MM.1S (cell line): ENCODE measurements around the gene GOLPH3.

Experiments
- DNase-seq: peaks from one replicate; pipeline ENCODE4 v3.0.0-alpha.2; 2015
- H2AFZ ChIP-seq: fragments of 300-600 bp; sonication (generic); 2 replicates; pipeline ENCODE4 v1.6.0; 2016; ENCODE audit warnings: antibody characterized with exemption, low read length
- H3F3A ChIP-seq: fragments of 300-600 bp; sonication (generic); 2 replicates; pipeline ENCODE4 v1.6.1; 2016; ENCODE audit warnings: mild to moderate bottlenecking, antibody characterized with exemption, low read length, moderate library complexity, mixed read lengths; ENCODE audit not compliant: insufficient read depth
- H3K27ac ChIP-seq: fragments of 300-600 bp; sonication (generic); 2 replicates; pipeline ENCODE4 v1.5.1; 2016; ENCODE audit warnings: mild to moderate bottlenecking, low read length
- H3K27me3 ChIP-seq: fragments of 300-600 bp; sonication (generic); replicated peaks from 2 replicates; pipeline ENCODE4 v1.6.0; 2016; ENCODE audit warnings: low read length; ENCODE audit not compliant: insufficient read depth
- H3K36me3 ChIP-seq: fragments of 300-600 bp; sonication (generic); replicated peaks from 2 replicates; pipeline ENCODE4 v1.6.1; 2016; ENCODE audit warnings: mild to moderate bottlenecking, low read length, mixed read lengths; ENCODE audit not compliant: insufficient read depth
- H3K4me1 ChIP-seq: fragments of 300-600 bp; sonication (generic); 2 replicates; pipeline ENCODE4 v1.6.1; 2016; ENCODE audit warnings: low read length, mixed read lengths
- H3K4me2 ChIP-seq: fragments of 300-600 bp; sonication (generic); 2 replicates; pipeline ENCODE4 v1.6.0; 2016; ENCODE audit warnings: low read depth, low read length
- H3K4me3 ChIP-seq: fragments of 300-600 bp; sonication (generic); 2 replicates; pipeline ENCODE4 v1.5.1; 2016; ENCODE audit warnings: low read length, mixed read lengths
- H3K79me2 ChIP-seq: fragments of 300-600 bp; sonication (generic); 2 replicates; pipeline ENCODE4 v1.6.1; 2016; ENCODE audit warnings: mixed run types, low read length, mixed read lengths
- H3K9ac ChIP-seq: fragments of 300-600 bp; sonication (generic); 2 replicates; pipeline ENCODE4 v1.6.1; 2016; ENCODE audit warnings: low read length, mixed read lengths
- H3K9me2 ChIP-seq: fragments of 300-600 bp; sonication (generic); replicated peaks from 2 replicates; pipeline ENCODE4 v1.6.1; 2016; ENCODE audit warnings: mild to moderate bottlenecking, low read length, mixed read lengths; ENCODE audit not compliant: insufficient read depth
- H3K9me3 ChIP-seq: fragments of 300-600 bp; sonication (generic); replicated peaks from 2 replicates; pipeline ENCODE4 v1.6.1; 2016; ENCODE audit warnings: mild to moderate bottlenecking, low read length, mixed read lengths; ENCODE audit not compliant: insufficient read depth
- H4K20me1 ChIP-seq: fragments of 300-600 bp; sonication (generic); 2 replicates; pipeline ENCODE4 v1.6.1; 2016; ENCODE audit warnings: mild to moderate bottlenecking, low read length, moderate library complexity, mixed read lengths; ENCODE audit not compliant: insufficient read depth
- CTCF ChIP-seq: fragments of 300-600 bp; sonication (generic); IDR thresholded peaks from 2 replicates; pipeline ENCODE4 v1.5.1; 2016; ENCODE audit warnings: antibody characterized with exemption, low read length, mixed read lengths
- EZH2 ChIP-seq: fragments of 300-600 bp; sonication (generic); optimal IDR thresholded peaks from 2 replicates; pipeline ENCODE3; 2017; ENCODE audit warnings: low read depth, mild to moderate bottlenecking, antibody characterized with exemption, low read length, mixed read lengths
- EZH2phosphoT487 ChIP-seq: fragments of 300-600 bp; sonication (generic); IDR thresholded peaks from 2 replicates; pipeline ENCODE4 v1.6.1; 2018; ENCODE audit warnings: antibody characterized with exemption, low read length

Gene GOLPH3

GRCh38 chr5:32170303-32171151, 3.6 kb downstream of the GOLPH3 start:
- H4K20me1 ChIP-seq, result peaks cover 26% of the 10 kb centered on the region; the same call in 1 of the 2 replicates
- peaks cover 25% of the 10 kb centered on the region for H3F3A ChIP-seq
- H3K36me3 ChIP-seq, result peaks cover 16% of the 10 kb centered on the region

GRCh38 chr5:32168460-32169033, 5.6 kb downstream of the GOLPH3 start:
- H3K9ac ChIP-seq, result no peak overlapping the region
- peaks cover 99% of the 10 kb centered on the region for H3K79me2 ChIP-seq
- H3K9me2 ChIP-seq, result no peaks in the 10 kb centered on the region
- no peak overlapping the region for H3K27ac ChIP-seq
- peaks cover 30% of the 10 kb centered on the region for H3F3A ChIP-seq
- no peak overlapping the region for H2AFZ ChIP-seq
- H3K4me2 ChIP-seq, result no peak overlapping the region
- H3K4me1 ChIP-seq, result peaks cover 16% of the 10 kb centered on the region
- no peak overlapping the region for H3K4me3 ChIP-seq
- H3K27me3 ChIP-seq, result no peaks in the 10 kb centered on the region
- peaks cover 26% of the 10 kb centered on the region; the same call in 1 of the 2 replicates for H4K20me1 ChIP-seq
- H3K9me3 ChIP-seq, result no peaks in the 10 kb centered on the region
- TF ChIP-seq EZH2 (no peak), CTCF (no peak), EZH2phosphoT487 (no peak)
- no peak for DNase-seq
- H3K36me3 ChIP-seq, result peaks cover 16% of the 10 kb centered on the region

More at GRCh38 chr5:32170303-32171151, 3.6 kb downstream of the GOLPH3 start:
- Histone ChIP-seq H3K4me3 (no peak overlapping the region), H3K79me2 (peaks cover 90% of the 10 kb centered on the region), H3K27me3 (no peaks in the 10 kb centered on the region), H3K27ac (no peak overlapping the region), H3K4me2 (no peak overlapping the region; the same call in 1 of the 2 replicates), H2AFZ (no peak overlapping the region), H3K9me2 (no peaks in the 10 kb centered on the region), H3K9ac (no peak overlapping the region), H3K4me1 (peaks cover 14% of the 10 kb centered on the region), H3K9me3 (no peaks in the 10 kb centered on the region)
- TF ChIP-seq CTCF (no peak), EZH2 (no peak), EZH2phosphoT487 (no peak)
- no peak for DNase-seq

- H3K36me3 ChIP-seq, result peaks cover 8% of the 10 kb centered on the region
- H3F3A ChIP-seq, result peaks cover 26% of the 10 kb centered on the region
- no peaks in the 10 kb centered on the region for H3K9me2 ChIP-seq
- no peaks in the 10 kb centered on the region for H3K9me3 ChIP-seq
- TF ChIP-seq EZH2, result no peak
- no peak for TF ChIP-seq EZH2phosphoT487
- no peak for TF ChIP-seq CTCF
- no peaks in the 10 kb centered on the region for H3K27me3 ChIP-seq
- peaks cover 21% of the 10 kb centered on the region; the same call in 1 of the 2 replicates for H4K20me1 ChIP-seq
- H3K4me1 ChIP-seq, result peaks cover 21% of the 10 kb centered on the region
- H3K9ac ChIP-seq, result no peak overlapping the region
- H3K4me2 ChIP-seq, result peak overlapping the region; percentile 23; the same call in 1 of the 2 replicates
- peak overlapping the region; percentile 12; the same call in 1 of the 2 replicates for H3K27ac ChIP-seq
- no peak overlapping the region for H3K4me3 ChIP-seq
- H2AFZ ChIP-seq, result no peak overlapping the region
- peaks cover 95% of the 10 kb centered on the region for H3K79me2 ChIP-seq
- no peak for DNase-seq
Measured at GRCh38 chr5:32165597-32165996, 8.5 kb downstream of the GOLPH3 start.
